HFFc6 (cell line): Measurements from ENCODE around the gene KLHDC7B. TPM values are rescaled to one million over a fixed set of nuclear protein-coding genes. Genes with fewer than 3 reads are reported as not detected.

Source experiments
- DNase-seq: peaks from one replicate; pipeline ENCODE4 v3.0.0-alpha.2; 2018
- H3K27ac Mint-ChIP-seq: 2 replicates; pipeline ENCODE4 v1.8.0; 2020; ENCODE audit warnings: mild to moderate bottlenecking, mixed read lengths
- H3K27me3 Mint-ChIP-seq: 2 replicates; pipeline ENCODE4 v1.8.0; 2021; ENCODE audit warnings: mild to moderate bottlenecking, moderate library complexity, mixed read lengths; ENCODE audit not compliant: insufficient read depth
- H3K36me3 Mint-ChIP-seq: 2 replicates; pipeline ENCODE4 v1.8.0; 2021; ENCODE audit warnings: low read depth, mixed read lengths
- H3K4me1 Mint-ChIP-seq: 2 replicates; pipeline ENCODE4 v1.8.0; 2020; ENCODE audit warnings: low read depth, mixed read lengths
- H3K4me3 Mint-ChIP-seq: 2 replicates; pipeline ENCODE4 v1.8.0; 2020; ENCODE audit warnings: mild to moderate bottlenecking, moderate library complexity, mixed read lengths
- H3K9me3 Mint-ChIP-seq: 2 replicates; pipeline ENCODE4 v1.8.0; 2020; ENCODE audit warnings: mild to moderate bottlenecking, mixed read lengths
- CTCF ChIP-seq: fragments of 200-600 bp; sonication (generic); IDR thresholded peaks from 2 replicates; pipeline ENCODE4 v1.5.0; 2021; ENCODE audit warnings: antibody characterized with exemption, mild to moderate bottlenecking
- total RNA-seq, 6 experiments: library from RNA; stranded (reverse); fragmentation: NEBNext Ultra II Directional; extraction: Animal tissue kit (Norgen Biotek cat#: 25700); gene quantifications; 2 replicates in 1 of 6; 3 replicates in 5 of 6; pipeline ENCODE4 v1.2.3, GENCODE V29; 2021

Gene KLHDC7B
- total RNA-seq, 6 experiments from 2014 or later, result 0.05 TPM; not detected in 5

DNA sequence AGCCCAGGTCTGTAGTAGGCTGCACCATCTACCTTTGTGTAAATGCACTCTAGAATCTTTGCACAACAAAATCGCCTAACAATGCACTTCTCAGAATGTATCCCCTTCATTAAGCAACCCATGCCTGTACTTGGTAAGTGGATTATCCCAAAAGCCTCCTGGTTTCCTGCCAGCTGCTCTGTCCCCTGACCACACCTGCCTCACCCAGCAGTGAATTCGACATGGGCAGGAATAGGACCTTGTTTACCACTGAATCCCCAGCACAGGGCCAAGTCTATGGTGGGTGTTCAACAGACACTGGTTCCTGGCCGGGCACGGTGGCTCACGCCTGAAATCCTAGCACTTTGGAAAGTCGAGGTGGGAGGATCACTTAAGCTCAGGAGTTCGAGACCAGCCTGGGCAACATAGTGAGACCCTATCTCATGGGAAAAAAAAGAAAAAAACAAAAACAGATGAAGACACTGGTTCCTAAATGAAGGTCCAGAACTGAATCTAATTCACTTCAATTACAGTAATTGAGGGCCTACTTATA, 22.1 kb downstream of the KLHDC7B start:
- Mint-ChIP-seq H3K27me3 (peaks cover 11% of the 10 kb centered on the region), H3K9me3 (no peaks in the 10 kb centered on the region), H3K36me3 (no peaks in the 10 kb centered on the region), H3K27ac (no peak overlapping the region), H3K4me1 (peaks cover 9% of the 10 kb centered on the region), H3K4me3 (no peak overlapping the region)
- TF ChIP-seq CTCF, result no peak
- DNase-seq, result no peak

DNA sequence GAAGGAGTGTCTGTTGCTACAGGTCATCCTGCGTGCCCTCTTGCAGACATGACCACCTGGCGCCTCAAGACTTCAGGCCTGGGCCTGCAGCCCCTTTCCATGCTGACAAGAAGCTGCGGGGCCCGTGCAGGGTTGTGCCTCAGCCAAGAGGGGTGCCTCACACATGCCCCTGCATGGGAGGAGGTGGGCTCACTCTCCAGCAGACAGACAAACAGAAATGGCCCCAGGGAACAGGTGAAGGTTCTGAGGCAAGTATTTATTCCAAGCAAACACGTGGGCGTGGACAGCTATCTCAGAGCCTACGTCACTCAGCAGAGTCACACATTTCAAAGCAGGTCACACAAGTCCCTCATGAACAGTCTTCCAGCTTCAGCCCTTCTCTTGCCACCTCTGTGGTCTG, 22.9 kb downstream of the KLHDC7B start:
- peaks cover 9% of the 10 kb centered on the region for H3K27me3 Mint-ChIP-seq
- peaks cover under 1% of the 10 kb centered on the region; the same call in 1 of the 2 replicates for H3K4me1 Mint-ChIP-seq
- H3K36me3 Mint-ChIP-seq, result no peaks in the 10 kb centered on the region
- TF ChIP-seq CTCF, result no peak
- no peak overlapping the region for H3K27ac Mint-ChIP-seq
- H3K4me3 Mint-ChIP-seq, result no peak overlapping the region
- no peak for DNase-seq
- H3K9me3 Mint-ChIP-seq, result no peaks in the 10 kb centered on the region

DNA sequence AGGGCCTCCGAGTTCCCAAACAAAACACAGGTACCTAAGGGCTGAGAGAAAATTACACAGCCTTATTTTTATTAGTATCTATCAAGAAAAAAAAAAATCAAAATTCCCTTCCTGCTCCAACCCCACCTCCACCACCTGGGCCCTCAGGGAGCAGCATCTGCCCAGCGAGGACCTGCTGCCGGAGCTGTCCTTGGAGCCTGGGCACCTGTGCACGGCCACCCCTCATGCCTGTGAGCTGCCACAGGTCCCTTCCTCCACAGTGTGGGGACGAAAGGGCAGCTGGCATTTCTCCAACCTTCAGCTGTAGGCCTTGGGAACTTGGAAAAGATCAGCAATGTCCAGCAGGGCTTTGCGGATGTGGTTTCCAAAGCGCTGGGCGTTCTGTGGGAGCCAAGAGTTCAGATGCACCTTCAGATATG, 23.4 kb downstream of the KLHDC7B start:
- H3K36me3 Mint-ChIP-seq, result no peaks in the 10 kb centered on the region
- no peaks in the 10 kb centered on the region for H3K4me1 Mint-ChIP-seq
- H3K27ac Mint-ChIP-seq, result no peak overlapping the region
- TF ChIP-seq CTCF, result no peak
- no peak for DNase-seq
- H3K4me3 Mint-ChIP-seq, result no peak overlapping the region
- no peaks in the 10 kb centered on the region for H3K9me3 Mint-ChIP-seq
- peaks cover 9% of the 10 kb centered on the region for H3K27me3 Mint-ChIP-seq

DNA sequence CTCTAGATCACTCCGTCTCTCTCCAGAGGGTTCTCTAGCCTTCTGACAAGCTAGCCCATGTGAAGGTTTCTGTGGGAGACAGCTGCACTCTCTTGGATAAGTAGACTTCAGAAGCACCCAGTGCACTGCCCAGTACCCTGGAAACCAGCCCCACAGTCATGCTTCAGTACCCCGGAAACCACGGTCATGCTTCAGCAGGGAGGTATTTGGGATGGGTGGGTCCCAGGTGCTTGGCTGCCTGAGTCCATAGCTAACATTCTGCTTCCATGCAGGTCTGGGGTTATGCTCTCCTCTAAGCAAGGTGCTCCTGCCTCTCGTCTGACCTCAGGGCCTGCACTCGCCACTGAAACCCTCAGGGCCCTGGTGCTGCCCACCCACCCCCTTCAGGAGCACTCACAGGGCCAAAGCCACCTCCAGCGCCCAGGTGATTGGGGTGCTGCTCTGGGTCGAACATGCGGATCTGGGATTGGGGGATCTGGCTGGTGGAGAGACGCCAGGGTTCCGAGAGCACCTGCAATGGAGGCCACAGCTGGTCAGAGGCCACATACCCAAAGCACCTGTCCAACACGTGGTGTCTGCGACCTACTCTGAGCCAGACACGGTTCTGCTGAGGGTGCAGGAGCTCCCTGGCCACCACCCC, 24.3 kb downstream of the KLHDC7B start:
- DNase-seq, result no peak
- no peaks in the 10 kb centered on the region for H3K4me1 Mint-ChIP-seq
- no peaks in the 10 kb centered on the region for H3K36me3 Mint-ChIP-seq
- peaks cover 10% of the 10 kb centered on the region for H3K27me3 Mint-ChIP-seq
- H3K4me3 Mint-ChIP-seq, result no peak overlapping the region
- H3K9me3 Mint-ChIP-seq, result no peaks in the 10 kb centered on the region
- no peak overlapping the region for H3K27ac Mint-ChIP-seq
- TF ChIP-seq CTCF, result no peak

DNA sequence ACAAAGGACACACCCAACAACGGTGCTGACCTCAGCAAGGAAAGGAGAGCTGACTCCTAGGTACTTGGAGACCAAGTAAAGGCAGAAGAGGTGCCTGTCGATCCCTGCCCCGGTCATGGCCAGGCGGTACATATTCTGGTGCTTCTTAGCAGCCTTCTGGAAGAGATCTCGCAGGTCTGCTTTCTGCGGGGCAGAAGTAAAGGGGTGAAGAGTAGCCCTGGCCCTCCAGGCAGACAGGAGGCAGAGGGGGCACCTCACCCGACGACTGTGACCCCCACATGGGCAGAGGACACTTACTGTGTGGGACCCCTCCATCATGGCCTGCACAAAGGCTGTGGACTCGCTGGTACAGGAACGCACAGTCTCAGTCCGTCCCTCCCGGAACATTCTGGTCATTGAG, 25.2 kb downstream of the KLHDC7B start:
- Mint-ChIP-seq H3K4me1 (no peaks in the 10 kb centered on the region), H3K9me3 (no peaks in the 10 kb centered on the region), H3K27me3 (peaks cover 8% of the 10 kb centered on the region), H3K27ac (no peak overlapping the region), H3K36me3 (no peaks in the 10 kb centered on the region), H3K4me3 (no peak overlapping the region)
- no peak for DNase-seq
- TF ChIP-seq CTCF, result no peak
